Mesenchymal stem cell (in vitro differentiated cells and primary cell): ENCODE measurements around the gene AP2S1.

Experiments
- DNase-seq: peaks from one replicate; pipeline ENCODE4 v3.0.0-alpha.2; 2013
- H2AFZ ChIP-seq: one replicate; pipeline ENCODE4 v1.6.1; 2013; ENCODE audit warnings: low read depth, mild to moderate bottlenecking, control low read depth, inconsistent platforms, low read length, moderate library complexity
- H2AK5ac ChIP-seq: 2 replicates; pipeline ENCODE4 v1.6.1; 2013; ENCODE audit warnings: low read length, moderate library complexity, mild to moderate bottlenecking, inconsistent platforms; ENCODE audit not compliant: severe bottlenecking
- H2BK120ac ChIP-seq: one replicate; pipeline ENCODE4 v1.6.1; 2013; ENCODE audit warnings: low read depth, mild to moderate bottlenecking, inconsistent platforms, low read length, moderate library complexity
- H2BK12ac ChIP-seq, 2 experiments: one replicate each; pipeline ENCODE4 v1.6.1; 2013; ENCODE audit warnings: inconsistent platforms in 2 of 2, low read length in 2 of 2, mild to moderate bottlenecking in 2 of 2, moderate library complexity in 2 of 2, control low read depth in 1 of 2
- H2BK15ac ChIP-seq: one replicate; pipeline ENCODE4 v1.6.1; 2013; ENCODE audit warnings: mild to moderate bottlenecking, low read depth, inconsistent platforms; ENCODE audit not compliant: poor library complexity, severe bottlenecking
- H2BK5ac ChIP-seq: 2 replicates; pipeline ENCODE4 v1.6.1; 2013; ENCODE audit warnings: low read depth, mild to moderate bottlenecking, low read length, control low read depth, inconsistent platforms; ENCODE audit not compliant: poor library complexity, severe bottlenecking
- H3K14ac ChIP-seq, 2 experiments: one replicate each; pipeline ENCODE4 v1.6.1; 2013; ENCODE audit warnings: inconsistent platforms in 2 of 2, low read length in 2 of 2, control low read depth in 1 of 2, mild to moderate bottlenecking in 1 of 2, moderate library complexity in 1 of 2
- H3K18ac ChIP-seq, 2 experiments: one replicate each; pipeline ENCODE4 v1.6.1; 2013; ENCODE audit warnings: inconsistent platforms in 2 of 2, low read length in 2 of 2, control low read depth in 1 of 2, low read depth in 1 of 2, mild to moderate bottlenecking in 1 of 2
- H3K23ac ChIP-seq, 2 experiments: one replicate each; pipeline ENCODE4 v1.6.1; 2013; ENCODE audit warnings: inconsistent platforms in 2 of 2, low read length in 2 of 2, mild to moderate bottlenecking in 2 of 2, moderate library complexity in 2 of 2, control low read depth in 1 of 2
- H3K27ac ChIP-seq: 2 replicates; pipeline ENCODE4 v1.5.1; 2013; ENCODE audit warnings: mild to moderate bottlenecking, moderate library complexity, low read length, control low read depth, inconsistent platforms; ENCODE audit not compliant: poor library complexity, severe bottlenecking
- H3K27me3 ChIP-seq, 2 experiments: 2 replicates each; pipeline versions ENCODE4 v1.6.1 to v1.7.0; 2013; ENCODE audit warnings: low read length in 2 of 2, mild to moderate bottlenecking in 2 of 2, moderate library complexity in 2 of 2, control low read depth in 1 of 2, inconsistent platforms in 1 of 2; ENCODE audit not compliant: control insufficient read depth in 1 of 2, insufficient read depth in 1 of 2
- H3K36me3 ChIP-seq, 2 experiments: 2 replicates each; pipeline versions ENCODE4 v1.6.1 to v1.7.0; 2013; ENCODE audit warnings: low read length in 2 of 2, control low read depth in 1 of 2, inconsistent platforms in 1 of 2, low read depth in 1 of 2, mild to moderate bottlenecking in 1 of 2; ENCODE audit not compliant: insufficient read depth in 2 of 2, control insufficient read depth in 1 of 2
- H3K4ac ChIP-seq, 2 experiments: one replicate each; pipeline ENCODE4 v1.6.1; 2013; ENCODE audit warnings: inconsistent platforms in 2 of 2, low read length in 2 of 2, mild to moderate bottlenecking in 2 of 2, moderate library complexity in 2 of 2, control low read depth in 1 of 2, low read depth in 1 of 2
- H3K4me1 ChIP-seq: 2 replicates; pipeline ENCODE4 v1.6.1; 2013; ENCODE audit warnings: low read depth, low read length, control low read depth; ENCODE audit not compliant: control insufficient read depth, insufficient read depth
- H3K4me2 ChIP-seq: 2 replicates; pipeline ENCODE4 v1.6.1; 2013; ENCODE audit warnings: low read length, mild to moderate bottlenecking, inconsistent platforms; ENCODE audit not compliant: poor library complexity, severe bottlenecking
- H3K4me3 ChIP-seq, 2 experiments: 2 replicates each; pipeline versions ENCODE4 v1.5.1 to v1.7.0; 2013; ENCODE audit warnings: low read length in 2 of 2, mild to moderate bottlenecking in 2 of 2, control low read depth in 1 of 2, low read depth in 1 of 2; ENCODE audit not compliant: insufficient read depth in 1 of 2
- H3K79me1 ChIP-seq: replicated peaks from 2 replicates; pipeline ENCODE4 v1.6.1; 2013; ENCODE audit warnings: mild to moderate bottlenecking, control low read depth, low read length, inconsistent platforms; ENCODE audit not compliant: poor library complexity, severe bottlenecking
- H3K9ac ChIP-seq: 2 replicates; pipeline ENCODE4 v1.7.0; 2013; ENCODE audit warnings: mild to moderate bottlenecking, low read length, moderate library complexity
- H3K9me3 ChIP-seq: 2 replicates; pipeline ENCODE4 v1.7.0; 2013; ENCODE audit warnings: mild to moderate bottlenecking, low read length; ENCODE audit not compliant: control insufficient read depth
- H4K8ac ChIP-seq: one replicate; pipeline ENCODE4 v1.6.1; 2013; ENCODE audit warnings: inconsistent platforms, mild to moderate bottlenecking, low read length, moderate library complexity
- H4K91ac ChIP-seq: one replicate; pipeline ENCODE4 v1.6.1; 2013; ENCODE audit warnings: mild to moderate bottlenecking, low read length, inconsistent platforms
- WGBS: methylation state at CpG from one replicate; pipeline ENCODE4 v1.1.7; 2013; ENCODE audit warnings: mixed read lengths; 5-methylcytosine and 5-hydroxymethylcytosine counted together

AP2S1 gene

GRCh38 chr19:46841458-46842083 lies 9.1 kb downstream of the AP2S1 start:
- Histone ChIP-seq H3K14ac (no peak overlapping the region), H3K4me2 (no peak overlapping the region), H3K9me3 (no peaks in the 10 kb centered on the region), H2BK12ac (peak overlapping the region in 1 of 2 experiments; percentile 0), H2BK120ac (no peak overlapping the region), H3K4ac (no peak overlapping the region), H3K23ac (no peak overlapping the region), H2AK5ac (no peak overlapping the region), H2BK5ac (no peak overlapping the region), H2AFZ (no peak overlapping the region), H3K18ac (no peak overlapping the region), H3K79me1 (peaks cover 25% of the 10 kb centered on the region), H3K4me3 (no peak overlapping the region), H3K9ac (peak overlapping the region; percentile 8), H3K27me3 (no peaks in the 10 kb centered on the region), H3K27ac (no peak overlapping the region), H4K8ac (no peak overlapping the region), H4K91ac (no peak overlapping the region), H2BK15ac (no peak overlapping the region), H3K4me1 (peaks cover 14% of the 10 kb centered on the region), H3K36me3 (peaks cover 72 to 78% of the 10 kb centered on the region in 2 experiments)
- 60% methylated on average over 9 of the region's 12 CpGs for WGBS
- DNase-seq: peak; percentile 72

GRCh38 chr19:46840498-46840942 lies 10.1 kb downstream of the AP2S1 start:
- H3K4ac ChIP-seq: no peak overlapping the region
- H3K23ac ChIP-seq: no peak overlapping the region
- H2BK12ac ChIP-seq: peak overlapping the region in 1 of 2 experiments; percentile 54
- no peak overlapping the region for H4K91ac ChIP-seq
- H2AK5ac ChIP-seq: no peak overlapping the region
- H2BK5ac ChIP-seq: no peak overlapping the region
- H3K9ac ChIP-seq: peak overlapping the region; percentile 55
- WGBS: 19% methylated on average over 11 of the region's 13 CpGs
- no peak overlapping the region for H3K14ac ChIP-seq
- peak; percentile 78 for DNase-seq
- H3K4me2 ChIP-seq: no peak overlapping the region
- no peak overlapping the region for H3K18ac ChIP-seq
- H3K9me3 ChIP-seq: no peaks in the 10 kb centered on the region
- H3K4me3 ChIP-seq: no peak overlapping the region
- no peaks in the 10 kb centered on the region for H3K27me3 ChIP-seq
- H3K4me1 ChIP-seq: peaks cover 9% of the 10 kb centered on the region
- no peak overlapping the region for H2AFZ ChIP-seq
- H3K79me1 ChIP-seq: peaks cover 23% of the 10 kb centered on the region
- H4K8ac ChIP-seq: no peak overlapping the region
- H2BK120ac ChIP-seq: no peak overlapping the region
- H3K36me3 ChIP-seq: peaks cover 76 to 78% of the 10 kb centered on the region in 2 experiments
- no peak overlapping the region for H3K27ac ChIP-seq
- no peak overlapping the region for H2BK15ac ChIP-seq

- no peak for DNase-seq
- H3K9me3 ChIP-seq: no peaks in the 10 kb centered on the region
- no peak overlapping the region for H3K18ac ChIP-seq
- H2BK5ac ChIP-seq: no peak overlapping the region
- no peak overlapping the region for H2BK15ac ChIP-seq
- H3K4me2 ChIP-seq: no peak overlapping the region
- peak overlapping the region; percentile 55 for H3K9ac ChIP-seq
- H3K4me3 ChIP-seq: peak overlapping the region in 1 of 2 experiments; percentile 14
- WGBS: 98% methylated on average over 8 of the region's 12 CpGs
- no peak overlapping the region for H2AFZ ChIP-seq
- no peak overlapping the region for H2AK5ac ChIP-seq
- no peak overlapping the region for H3K4ac ChIP-seq
- H3K23ac ChIP-seq: no peak overlapping the region
- H3K4me1 ChIP-seq: peaks cover 9% of the 10 kb centered on the region
- H3K36me3 ChIP-seq: peaks cover 77 to 84% of the 10 kb centered on the region in 2 experiments
- no peaks in the 10 kb centered on the region for H3K27me3 ChIP-seq
- H2BK12ac ChIP-seq: peak overlapping the region in 1 of 2 experiments; percentile 54
- peaks cover 23% of the 10 kb centered on the region for H3K79me1 ChIP-seq
- H3K14ac ChIP-seq: no peak overlapping the region
- no peak overlapping the region for H4K91ac ChIP-seq
- H4K8ac ChIP-seq: peak overlapping the region; percentile 22
- no peak overlapping the region for H3K27ac ChIP-seq
- H2BK120ac ChIP-seq: no peak overlapping the region
These were observed 10.7 kb downstream of the AP2S1 start for GRCh38 chr19:46839752-46840497.

- WGBS: 97% methylated on average over 20 of the region's 20 CpGs
- H2AK5ac ChIP-seq: no peak overlapping the region
- H3K4me2 ChIP-seq: no peak overlapping the region
These were observed 12.5 kb downstream of the AP2S1 start for GRCh38 chr19:46838160-46838559.

More at GRCh38 chr19:46838160-46838559, 12.5 kb downstream of the AP2S1 start:
- no peaks in the 10 kb centered on the region for H3K9me3 ChIP-seq
- no peak overlapping the region for H2BK120ac ChIP-seq
- H3K27ac ChIP-seq: no peak overlapping the region
- H2BK15ac ChIP-seq: no peak overlapping the region
- H2BK12ac ChIP-seq: no peak overlapping the region
- H4K8ac ChIP-seq: no peak overlapping the region
- no peak overlapping the region for H3K9ac ChIP-seq
- DNase-seq: no peak
- no peaks in the 10 kb centered on the region for H3K27me3 ChIP-seq
- H3K23ac ChIP-seq: no peak overlapping the region
- H3K4ac ChIP-seq: no peak overlapping the region
- H3K18ac ChIP-seq: no peak overlapping the region
- H3K14ac ChIP-seq: no peak overlapping the region
- no peak overlapping the region for H2BK5ac ChIP-seq
- H4K91ac ChIP-seq: no peak overlapping the region
- H2AFZ ChIP-seq: no peak overlapping the region
- peaks cover 64 to 67% of the 10 kb centered on the region in 2 experiments for H3K36me3 ChIP-seq
- H3K4me1 ChIP-seq: peaks cover 9% of the 10 kb centered on the region
- peaks cover 19% of the 10 kb centered on the region for H3K79me1 ChIP-seq
- no peak overlapping the region for H3K4me3 ChIP-seq
